Measurements from ENCODE around the gene RPRD1A. TPM values are rescaled to one million over a fixed set of nuclear protein-coding genes. Genes with fewer than 3 reads are reported as not detected.
"Not testable (repeated sequence)": the region's sequence is repeated elsewhere in the genome, so short reads cannot be mapped to it uniquely, and the experiment has no call there.

RPRD1A gene
- total RNA-seq, 2 experiments from 2014 or later: 21.8 to 25.1 TPM

GRCh38 chr18:36085195-36085594, 17.8 kb upstream of the RPRD1A start:
- no peak overlapping the region for H3K27ac Mint-ChIP-seq
- H3K9me3 Mint-ChIP-seq: peaks cover 5% of the 10 kb centered on the region
- ATAC-seq (ENCODE audit: poor library complexity) (no peak), DNase-seq (no peak)
- TF ChIP-seq CTCF (IDR thresholded peaks at IDR 0.05): no peak
- Histone ChIP-seq H3K4me3 (ENCODE audit: low read length) (no peak overlapping the region), H3K27me3 (ENCODE audit: control insufficient read depth in 1 of 2, insufficient read depth in 2 of 2, low read length in 2 of 2) (no peaks in the 10 kb centered on the region), H3K27ac (ENCODE audit: low read depth in 1 of 2, low read length in 2 of 2) (no peak overlapping the region), H3K36me3 (ENCODE audit: insufficient read depth, low read length) (no peaks in the 10 kb centered on the region), H3K4me1 (ENCODE audit: insufficient read depth, low read length) (no peaks in the 10 kb centered on the region), H3K9me3 (ENCODE audit: control insufficient read depth in 1 of 2, insufficient read depth in 1 of 2, low read length in 2 of 2) (peaks cover 4 to 10% of the 10 kb centered on the region in 2 experiments)
- H3K27me3 Mint-ChIP-seq: no peaks in the 10 kb centered on the region
- ChIA-PET POLR2A (no interaction called here), CTCF (no interaction called here)
- intact Hi-C loops (cut with DNase I, micrococcal nuclease): no loop called here
- H3K4me1 Mint-ChIP-seq (ENCODE audit: low read depth): no peaks in the 10 kb centered on the region
- H3K4me3 Mint-ChIP-seq: no peak overlapping the region
- no peaks in the 10 kb centered on the region for H3K36me3 Mint-ChIP-seq (ENCODE audit: low read depth)

- H3K27ac Mint-ChIP-seq: no peak overlapping the region
- intact Hi-C loops (cut with DNase I, micrococcal nuclease): no loop called here
These were observed 16.4 kb upstream of the RPRD1A start for GRCh38 chr18:36083729-36084128.

GRCh38 chr18:36081118-36081517, 13.8 kb upstream of the RPRD1A start:
- H3K36me3 ChIP-seq (ENCODE audit: insufficient read depth, low read length); POLR2A ChIA-PET; H3K27me3 ChIP-seq (ENCODE audit: control insufficient read depth in 1 of 2, insufficient read depth in 2 of 2, low read length in 2 of 2); H3K4me3 ChIP-seq (ENCODE audit: low read length); CTCF ChIA-PET; H3K4me3 Mint-ChIP-seq; H3K9me3 Mint-ChIP-seq; H3K27ac ChIP-seq (ENCODE audit: low read depth in 1 of 2, low read length in 2 of 2); H3K36me3 Mint-ChIP-seq (ENCODE audit: low read depth); H3K27ac Mint-ChIP-seq; ATAC-seq (ENCODE audit: poor library complexity); intact Hi-C loops (cut with DNase I, micrococcal nuclease); H3K4me1 ChIP-seq (ENCODE audit: insufficient read depth, low read length); H3K4me1 Mint-ChIP-seq (ENCODE audit: low read depth); DNase-seq: not testable (repeated sequence)
- H3K9me3 ChIP-seq (ENCODE audit: control insufficient read depth in 1 of 2, insufficient read depth in 1 of 2, low read length in 2 of 2): peaks cover 4 to 11% of the 10 kb centered on the region in 2 experiments
- peaks cover 11% of the 10 kb centered on the region for H3K27me3 Mint-ChIP-seq

More at GRCh38 chr18:36083729-36084128, 16.4 kb upstream of the RPRD1A start:
- CTCF ChIA-PET: no interaction called here
- no peaks in the 10 kb centered on the region for H3K36me3 ChIP-seq (ENCODE audit: insufficient read depth, low read length)
- peaks cover 5% of the 10 kb centered on the region for H3K9me3 Mint-ChIP-seq
- ATAC-seq (ENCODE audit: poor library complexity) (no peak), DNase-seq (peak in 1 of 14 experiments; percentile 13)
- peaks cover 6% of the 10 kb centered on the region for H3K27me3 Mint-ChIP-seq
- H3K27ac ChIP-seq (ENCODE audit: low read depth in 1 of 2, low read length in 2 of 2): no peak overlapping the region
- no peaks in the 10 kb centered on the region for H3K4me1 Mint-ChIP-seq (ENCODE audit: low read depth)
- no peak for TF ChIP-seq CTCF (IDR thresholded peaks at IDR 0.05)
- H3K4me3 Mint-ChIP-seq: no peak overlapping the region
- no peaks in the 10 kb centered on the region for H3K27me3 ChIP-seq (ENCODE audit: control insufficient read depth in 1 of 2, insufficient read depth in 2 of 2, low read length in 2 of 2)
- POLR2A ChIA-PET: no interaction called here
- H3K9me3 ChIP-seq (ENCODE audit: control insufficient read depth in 1 of 2, insufficient read depth in 1 of 2, low read length in 2 of 2): peaks cover 4 to 11% of the 10 kb centered on the region in 2 experiments
- H3K36me3 Mint-ChIP-seq (ENCODE audit: low read depth): no peaks in the 10 kb centered on the region
- H3K4me3 ChIP-seq (ENCODE audit: low read length): no peak overlapping the region
- no peaks in the 10 kb centered on the region for H3K4me1 ChIP-seq (ENCODE audit: insufficient read depth, low read length)

GRCh38 chr18:36078751-36079529, 11.6 kb upstream of the RPRD1A start:
- Mint-ChIP-seq H3K4me1 (ENCODE audit: low read depth) (no peaks in the 10 kb centered on the region), H3K9me3 (peaks cover 5% of the 10 kb centered on the region), H3K36me3 (ENCODE audit: low read depth) (no peaks in the 10 kb centered on the region), H3K4me3 (no peak overlapping the region), H3K27me3 (peaks cover 21% of the 10 kb centered on the region), H3K27ac (no peak overlapping the region)
- DNase-seq: no peak
- H3K27ac ChIP-seq (ENCODE audit: low read depth in 1 of 2, low read length in 2 of 2): no peak overlapping the region
- ATAC-seq (ENCODE audit: poor library complexity): no peak
- no peak overlapping the region for H3K4me3 ChIP-seq (ENCODE audit: low read length)
- TF ChIP-seq CTCF (IDR thresholded peaks at IDR 0.05): no peak
- no peaks in the 10 kb centered on the region for H3K36me3 ChIP-seq (ENCODE audit: insufficient read depth, low read length)
- peaks cover 0 to 3% of the 10 kb centered on the region in 2 experiments for H3K27me3 ChIP-seq (ENCODE audit: control insufficient read depth in 1 of 2, insufficient read depth in 2 of 2, low read length in 2 of 2)
- H3K9me3 ChIP-seq (ENCODE audit: control insufficient read depth in 1 of 2, insufficient read depth in 1 of 2, low read length in 2 of 2): peaks cover 0 to 11% of the 10 kb centered on the region in 2 experiments
- no peaks in the 10 kb centered on the region for H3K4me1 ChIP-seq (ENCODE audit: insufficient read depth, low read length)
- POLR2A ChIA-PET: no interaction called here
- intact Hi-C loops (cut with DNase I, micrococcal nuclease): no loop called here
- CTCF ChIA-PET: no interaction called here

- H3K27ac Mint-ChIP-seq; CTCF ChIA-PET; H3K4me1 Mint-ChIP-seq (ENCODE audit: low read depth); intact Hi-C loops (cut with DNase I, micrococcal nuclease); H3K27me3 ChIP-seq (ENCODE audit: control insufficient read depth in 1 of 2, insufficient read depth in 2 of 2, low read length in 2 of 2); POLR2A ChIA-PET; DNase-seq; H3K27ac ChIP-seq (ENCODE audit: low read depth in 1 of 2, low read length in 2 of 2); H3K4me3 Mint-ChIP-seq; H3K4me1 ChIP-seq (ENCODE audit: insufficient read depth, low read length); H3K4me3 ChIP-seq (ENCODE audit: low read length); H3K36me3 ChIP-seq (ENCODE audit: insufficient read depth, low read length); H3K36me3 Mint-ChIP-seq (ENCODE audit: low read depth); H3K9me3 Mint-ChIP-seq; ATAC-seq (ENCODE audit: poor library complexity): not testable (repeated sequence)
- peaks cover 0 to 11% of the 10 kb centered on the region in 2 experiments for H3K9me3 ChIP-seq (ENCODE audit: control insufficient read depth in 1 of 2, insufficient read depth in 1 of 2, low read length in 2 of 2)
- peaks cover 31% of the 10 kb centered on the region for H3K27me3 Mint-ChIP-seq
These were observed 10.4 kb upstream of the RPRD1A start for GRCh38 chr18:36077764-36078163.
